SK-N-SH (cell line): ENCODE data around the gene LMX1A.

Experiments used
- CHD2 ChIP-seq: fragments of 150-350 bp; IDR thresholded peaks from 2 replicates; pipeline ENCODE4 v1.6.1; 2018; ENCODE audit warnings: low read length; ENCODE audit not compliant: partially characterized antibody
- FOXJ3 ChIP-seq: sonication (generic); formaldehyde crosslinking; IDR thresholded peaks from 2 replicates; pipeline ENCODE4 v1.5.1; 2020; ENCODE audit warnings: mild to moderate bottlenecking, missing genetic modification reagents
- FOXM1 ChIP-seq: IDR thresholded peaks from 2 replicates; pipeline ENCODE4 v1.4.0; 2012; ENCODE audit warnings: low read depth, mild to moderate bottlenecking
- JUND ChIP-seq: IDR thresholded peaks from 2 replicates; pipeline ENCODE4 v1.4.0; 2012
- NFIC ChIP-seq: IDR thresholded peaks from 2 replicates; pipeline ENCODE4 v1.4.0; 2012; ENCODE audit warnings: borderline replicate concordance
- TAF1 ChIP-seq: IDR thresholded peaks from 2 replicates; pipeline ENCODE4 v1.6.1; 2012; ENCODE audit warnings: low read depth, mild to moderate bottlenecking, low read length, moderate library complexity, borderline replicate concordance
- YY1 ChIP-seq: IDR thresholded peaks from 2 replicates; pipeline ENCODE4 v1.4.0; 2012; ENCODE audit warnings: low read depth, mild to moderate bottlenecking
- TF ChIP-seq, protein P1 (sequence below): fragments of 200-600 bp; sonication (generic); IDR thresholded peaks from 2 replicates; pipeline ENCODE4 v1.6.1; 2017; ENCODE audit warnings: antibody characterized with exemption, mild to moderate bottlenecking, moderate library complexity

DNA sequence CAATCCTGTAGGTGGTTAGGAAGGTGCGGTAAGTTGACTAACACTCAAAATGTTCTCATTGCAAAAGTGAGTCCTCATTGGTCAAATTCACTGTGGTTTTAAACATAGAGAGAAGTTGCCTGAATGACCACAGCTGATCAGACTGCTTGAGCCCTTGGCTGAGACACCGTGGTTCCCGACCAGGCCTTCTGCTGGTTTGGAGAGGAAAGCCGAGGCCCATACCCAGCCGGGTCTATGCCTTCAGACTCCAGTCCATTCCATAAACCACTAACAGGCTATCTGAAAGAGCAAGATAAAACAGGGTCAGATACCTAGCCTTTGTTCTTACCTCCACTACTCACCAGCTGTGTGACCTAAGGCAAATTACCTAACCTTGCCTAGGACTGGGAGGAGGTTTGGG, 133.9 kb downstream of the LMX1A start:
- TF ChIP-seq, protein P1, sequence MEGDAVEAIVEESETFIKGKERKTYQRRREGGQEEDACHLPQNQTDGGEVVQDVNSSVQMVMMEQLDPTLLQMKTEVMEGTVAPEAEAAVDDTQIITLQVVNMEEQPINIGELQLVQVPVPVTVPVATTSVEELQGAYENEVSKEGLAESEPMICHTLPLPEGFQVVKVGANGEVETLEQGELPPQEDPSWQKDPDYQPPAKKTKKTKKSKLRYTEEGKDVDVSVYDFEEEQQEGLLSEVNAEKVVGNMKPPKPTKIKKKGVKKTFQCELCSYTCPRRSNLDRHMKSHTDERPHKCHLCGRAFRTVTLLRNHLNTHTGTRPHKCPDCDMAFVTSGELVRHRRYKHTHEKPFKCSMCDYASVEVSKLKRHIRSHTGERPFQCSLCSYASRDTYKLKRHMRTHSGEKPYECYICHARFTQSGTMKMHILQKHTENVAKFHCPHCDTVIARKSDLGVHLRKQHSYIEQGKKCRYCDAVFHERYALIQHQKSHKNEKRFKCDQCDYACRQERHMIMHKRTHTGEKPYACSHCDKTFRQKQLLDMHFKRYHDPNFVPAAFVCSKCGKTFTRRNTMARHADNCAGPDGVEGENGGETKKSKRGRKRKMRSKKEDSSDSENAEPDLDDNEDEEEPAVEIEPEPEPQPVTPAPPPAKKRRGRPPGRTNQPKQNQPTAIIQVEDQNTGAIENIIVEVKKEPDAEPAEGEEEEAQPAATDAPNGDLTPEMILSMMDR, result no peak
- TF ChIP-seq CHD2, result no peak
- TF ChIP-seq YY1, result no peak
- TF ChIP-seq TAF1, result no peak
- no peak for TF ChIP-seq FOXM1
- no peak for TF ChIP-seq JUND
- no peak for TF ChIP-seq NFIC
- no peak for TF ChIP-seq FOXJ3 (CRISPR knock-in tag)
